Liver (tissue), 9 donors: Measurements from ENCODE around the gene CLEC3B. TPM values are rescaled to one million over a fixed set of nuclear protein-coding genes. Genes with fewer than 3 reads are reported as not detected.

Experiments used
- DNase-seq: peaks from one replicate; pipeline ENCODE4 v3.0.0-alpha.2; 2017; ENCODE audit warnings: low spot score
- H3K27ac ChIP-seq, 2 donors: one replicate each; pipeline ENCODE4 v1.7.0; 2013; ENCODE audit warnings: inconsistent platforms in 2 of 2, low read length in 2 of 2, control low read depth in 1 of 2, low read depth in 1 of 2, mild to moderate bottlenecking in 1 of 2
- H3K27me3 ChIP-seq, 4 donors: one replicate each; pipeline versions ENCODE4 v1.6.1 to v1.7.0; 2013; ENCODE audit warnings: low read length in 3 of 4, inconsistent platforms in 1 of 4, mild to moderate bottlenecking in 1 of 4, moderate library complexity in 1 of 4; ENCODE audit not compliant: control insufficient read depth in 4 of 4, insufficient read depth in 4 of 4
- H3K36me3 ChIP-seq, 4 donors: one replicate each; pipeline versions ENCODE4 v1.6.1 to v1.7.0; 2013; ENCODE audit warnings: low read length in 3 of 4, mild to moderate bottlenecking in 3 of 4, low read depth in 1 of 4, moderate library complexity in 1 of 4; ENCODE audit not compliant: control insufficient read depth in 4 of 4, insufficient read depth in 3 of 4
- H3K4me1 ChIP-seq, 4 donors: one replicate each; pipeline versions ENCODE4 v1.6.1 to v1.7.0; 2013; ENCODE audit warnings: low read length in 3 of 4, mild to moderate bottlenecking in 3 of 4, moderate library complexity in 1 of 4; ENCODE audit not compliant: control insufficient read depth in 4 of 4, insufficient read depth in 4 of 4
- H3K4me3 ChIP-seq, 3 donors: one replicate each; pipeline versions ENCODE4 v1.6.1 to v1.7.0; 2013; ENCODE audit warnings: low read length in 3 of 3, control low read depth in 1 of 3, low read depth in 1 of 3, mild to moderate bottlenecking in 1 of 3
- H3K9ac ChIP-seq, 2 donors: one replicate each; pipeline ENCODE4 v1.7.0; 2013; ENCODE audit warnings: low read length in 2 of 2, mild to moderate bottlenecking in 2 of 2, moderate library complexity in 2 of 2, control low read depth in 1 of 2, low read depth in 1 of 2
- H3K9me3 ChIP-seq, 4 donors: one replicate each; pipeline versions ENCODE4 v1.6.1 to v1.7.0; 2013; ENCODE audit warnings: low read length in 3 of 4; ENCODE audit not compliant: control insufficient read depth in 4 of 4
- CTCF ChIP-seq: fragments of 150-350 bp; IDR thresholded peaks from 2 replicates; pipeline ENCODE4 v1.5.1; 2017; ENCODE audit warnings: improper control_type of control experiment, low read depth, low read length; ENCODE audit not compliant: missing input control
- EGR1 ChIP-seq, 2 donors: IDR thresholded peaks; 2 replicates each; pipeline ENCODE4 v1.6.1; 2016 to 2018; ENCODE audit warnings: antibody characterized with exemption in 2 of 2, low read depth in 2 of 2
- FOXA1 ChIP-seq: IDR thresholded peaks from 2 replicates; pipeline ENCODE4 v1.6.1; 2016; ENCODE audit warnings: antibody characterized with exemption
- FOXA2 ChIP-seq: IDR thresholded peaks from 2 replicates; pipeline ENCODE4 v1.6.1; 2016; ENCODE audit warnings: antibody characterized with exemption
- GABPA ChIP-seq, 2 donors: IDR thresholded peaks in 1 of 2; conservative IDR thresholded peaks in 1 of 2; 2 replicates each; pipeline ENCODE4 v1.6.1; 2016; ENCODE audit warnings: antibody characterized with exemption in 2 of 2, mild to moderate bottlenecking in 1 of 2, moderate library complexity in 1 of 2
- JUND ChIP-seq, 2 donors: IDR thresholded peaks; 2 replicates each; pipeline ENCODE4 v1.6.1; 2016; ENCODE audit warnings: antibody characterized with exemption in 2 of 2
- MAX ChIP-seq: IDR thresholded peaks from 2 replicates; pipeline ENCODE4 v1.6.1; 2016; ENCODE audit warnings: antibody characterized with exemption
- NR2F2 ChIP-seq: IDR thresholded peaks from 2 replicates; pipeline ENCODE4 v1.6.1; 2016; ENCODE audit warnings: antibody characterized with exemption
- RAD21 ChIP-seq, 2 donors: IDR thresholded peaks; 2 replicates each; pipeline ENCODE4 v1.6.1; 2016; ENCODE audit warnings: antibody characterized with exemption in 2 of 2, mild to moderate bottlenecking in 2 of 2
- REST ChIP-seq: IDR thresholded peaks from 2 replicates; pipeline ENCODE4 v1.6.1; 2016; ENCODE audit warnings: antibody characterized with exemption, mild to moderate bottlenecking
- RXRA ChIP-seq, 2 donors: IDR thresholded peaks; 2 replicates each; pipeline ENCODE4 v1.6.1; 2017 to 2018; ENCODE audit warnings: antibody characterized with exemption in 2 of 2, mild to moderate bottlenecking in 1 of 2
- TAF1 ChIP-seq: conservative IDR thresholded peaks from 2 replicates; pipeline ENCODE4 v1.6.1; 2016; ENCODE audit warnings: antibody characterized with exemption, mild to moderate bottlenecking
- YY1 ChIP-seq: IDR thresholded peaks from 2 replicates; pipeline ENCODE4 v1.6.1; 2016; ENCODE audit warnings: antibody characterized with exemption, mild to moderate bottlenecking
- ZBTB33 ChIP-seq: IDR thresholded peaks from 2 replicates; pipeline ENCODE4 v1.6.1; 2016; ENCODE audit warnings: antibody characterized with exemption
- WGBS: extraction: QIAGEN DNeasy Blood & Tissue Kit; methylation state at CpG from one replicate; pipeline ENCODE4 v1.1.7; 2013; 5-methylcytosine and 5-hydroxymethylcytosine counted together
- polyA plus RNA-seq, 2 donors: library from polyadenylated mRNA; stranded (reverse) in 1 of 2; unstranded in 1 of 2; fragments of 200-250 nt in 1 of 2; fragments of >200 nt in 1 of 2; fragmentation: Nextera tagmentation in 1 of 2; extraction: Ambion mirVana in 1 of 2; gene quantifications; one replicate each; pipeline versions ENCODE4 v1.2.1 to v1.2.3, GENCODE V29; 2013 to 2015
- total RNA-seq, 2 donors: library from RNA; depleted of rRNA; stranded (reverse); fragments of >200 nt; gene quantifications; one replicate each; pipeline ENCODE4 v1.2.3, GENCODE V29; 2014
- donor health status: healthy.
- donor health status: healthy.
- donor health status: healthy.
- donor health status: healthy.
- donor health status: healthy.

The CLEC3B gene
- total and polyA plus RNA-seq, 4 donors: 7.7 to 28.8 (median 13.0) TPM

- no peak overlapping the region for H3K27ac ChIP-seq
- H3K4me1 ChIP-seq: no peaks in the 10 kb centered on the region
- H3K4me3 ChIP-seq: no peak overlapping the region
- WGBS: 87% methylated on average over 3 of the region's 3 CpGs
- H3K36me3 ChIP-seq: no peaks in the 10 kb centered on the region
- no peak for DNase-seq
- H3K27me3 ChIP-seq: no peaks in the 10 kb centered on the region
- no peak for TF ChIP-seq MAX
- no peak for TF ChIP-seq FOXA1
- TF ChIP-seq REST: no peak
- TF ChIP-seq TAF1: no peak
- TF ChIP-seq RAD21 (IDR thresholded peaks at IDR 0.05): no peak
- H3K9me3 ChIP-seq: no peaks in the 10 kb centered on the region
- no peak overlapping the region for H3K9ac ChIP-seq
Observed at GRCh38 chr3:45057557-45057956, 31.5 kb downstream of the CLEC3B start.

GRCh38 chr3:45059132-45059531 is 33.0 kb downstream of the CLEC3B start:
- Histone ChIP-seq H3K9ac (no peak overlapping the region), H3K27me3 (no peaks in the 10 kb centered on the region), H3K36me3 (no peaks in the 10 kb centered on the region), H3K27ac (no peak overlapping the region), H3K4me1 (no peaks in the 10 kb centered on the region), H3K4me3 (no peak overlapping the region), H3K9me3 (no peaks in the 10 kb centered on the region)
- no peak for DNase-seq
- no peak for TF ChIP-seq YY1
- no peak for TF ChIP-seq NR2F2
- no peak for TF ChIP-seq RAD21 (IDR thresholded peaks at IDR 0.05)
- no peak for TF ChIP-seq JUND (IDR thresholded peaks at IDR 0.05)
- 99% methylated on average over 2 of the region's 2 CpGs for WGBS

- no peak overlapping the region for H3K4me3 ChIP-seq
- no peaks in the 10 kb centered on the region for H3K9me3 ChIP-seq
- H3K4me1 ChIP-seq: peaks cover 0 to 3% (median 0%) of the 10 kb centered on the region in 4 donors
- DNase-seq: no peak
- H3K9ac ChIP-seq: no peak overlapping the region
- no peaks in the 10 kb centered on the region for H3K36me3 ChIP-seq
- WGBS: 49% methylated on average over 4 of the region's 4 CpGs
- H3K27ac ChIP-seq: no peak overlapping the region
- H3K27me3 ChIP-seq: no peaks in the 10 kb centered on the region
- TF ChIP-seq FOXA1 (no peak), GABPA (IDR thresholded peaks at IDR 0.05 in 1 of 2, conservative IDR thresholded peaks at IDR 0.05 in 1 of 2) (no peak), FOXA2 (no peak), RXRA (IDR thresholded peaks at IDR 0.05) (no peak), ZBTB33 (no peak), YY1 (no peak), RAD21 (IDR thresholded peaks at IDR 0.05) (no peak), CTCF (no peak), JUND (IDR thresholded peaks at IDR 0.05) (no peak), MAX (no peak), REST (no peak), EGR1 (IDR thresholded peaks at IDR 0.05; ENCODE audit: low read depth in 2 of 2) (no peak)
Observed at GRCh38 chr3:45060165-45060892, 34.2 kb downstream of the CLEC3B start.
